ENCODE results near the gene KRTAP12-3. TPM values are rescaled to one million over a fixed set of nuclear protein-coding genes. Genes with fewer than 3 reads are reported as not detected.

KRTAP12-3 gene
- total RNA-seq, 2 donors from 2014 or later = not detected

DNA sequence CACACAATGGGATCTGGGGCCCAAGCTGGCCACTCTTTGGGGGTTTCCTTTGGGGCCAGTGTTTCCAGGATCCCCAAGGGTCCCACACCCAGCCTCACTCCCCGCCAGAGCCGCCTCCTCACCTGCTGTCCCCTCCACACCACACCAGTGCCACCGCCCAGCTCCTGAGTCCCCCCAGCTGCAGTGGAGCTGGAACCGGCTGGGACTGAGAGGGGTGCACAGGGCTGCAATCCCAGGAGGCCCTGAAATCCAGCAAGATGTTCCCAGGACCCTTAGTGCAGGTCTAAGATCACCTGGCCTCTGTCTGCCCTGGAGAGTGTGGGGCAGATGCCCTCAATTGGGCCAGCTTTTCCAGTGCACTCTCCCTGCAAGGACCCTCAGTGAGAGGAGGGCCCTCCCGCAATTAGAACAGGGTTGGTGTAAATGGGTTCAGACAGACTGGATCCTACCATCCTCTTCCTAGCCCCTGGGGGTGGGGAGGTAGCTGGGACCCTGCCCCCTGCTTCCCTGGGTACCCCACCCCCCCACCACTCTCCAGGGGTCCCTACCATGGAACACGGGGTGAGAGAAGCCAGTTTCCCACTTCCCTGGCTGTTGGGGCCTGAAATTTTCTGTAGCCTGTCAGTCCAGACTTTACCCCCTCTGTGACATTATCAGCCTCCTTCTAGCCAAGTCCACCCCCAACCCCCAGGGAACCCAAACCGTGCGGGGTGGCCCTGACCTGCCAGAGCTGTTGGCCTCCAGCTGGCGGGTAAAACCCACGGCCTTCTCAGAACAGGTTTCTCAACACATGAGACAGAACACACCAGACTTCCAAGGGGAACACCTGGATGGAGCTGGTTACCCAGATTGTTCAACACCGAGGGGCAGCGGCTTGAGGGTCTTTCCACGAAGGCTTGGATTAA is 46.3 kb downstream of the KRTAP12-3 start:
- H3K27me3 ChIP-seq = peaks cover 35% of the 10 kb centered on the region

DNA sequence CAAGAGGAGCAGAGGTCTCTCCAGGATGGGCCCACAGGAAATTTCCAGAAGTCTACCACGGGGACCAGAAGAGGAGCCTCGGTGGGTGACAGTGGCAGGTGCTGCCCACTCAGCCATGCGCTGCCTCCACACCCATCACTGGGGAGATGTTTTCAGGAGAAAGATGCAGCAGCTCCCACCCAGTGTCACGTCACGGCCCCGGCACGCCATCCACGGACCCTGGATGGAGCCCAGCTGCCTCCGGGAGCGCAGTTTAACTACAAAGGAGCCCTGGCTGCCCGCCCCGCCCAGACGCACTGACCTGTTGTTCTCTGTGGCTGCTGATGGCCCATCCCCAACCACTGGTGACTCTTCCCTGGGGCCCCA is 46.9 kb downstream of the KRTAP12-3 start:
- no peak overlapping the region for H3K9ac ChIP-seq (ENCODE audit: low read depth in 2 of 2, low read length in 2 of 2)
- intact Hi-C loops (cut with DNase I) = no loop called here
- TF ChIP-seq, protein P1, sequence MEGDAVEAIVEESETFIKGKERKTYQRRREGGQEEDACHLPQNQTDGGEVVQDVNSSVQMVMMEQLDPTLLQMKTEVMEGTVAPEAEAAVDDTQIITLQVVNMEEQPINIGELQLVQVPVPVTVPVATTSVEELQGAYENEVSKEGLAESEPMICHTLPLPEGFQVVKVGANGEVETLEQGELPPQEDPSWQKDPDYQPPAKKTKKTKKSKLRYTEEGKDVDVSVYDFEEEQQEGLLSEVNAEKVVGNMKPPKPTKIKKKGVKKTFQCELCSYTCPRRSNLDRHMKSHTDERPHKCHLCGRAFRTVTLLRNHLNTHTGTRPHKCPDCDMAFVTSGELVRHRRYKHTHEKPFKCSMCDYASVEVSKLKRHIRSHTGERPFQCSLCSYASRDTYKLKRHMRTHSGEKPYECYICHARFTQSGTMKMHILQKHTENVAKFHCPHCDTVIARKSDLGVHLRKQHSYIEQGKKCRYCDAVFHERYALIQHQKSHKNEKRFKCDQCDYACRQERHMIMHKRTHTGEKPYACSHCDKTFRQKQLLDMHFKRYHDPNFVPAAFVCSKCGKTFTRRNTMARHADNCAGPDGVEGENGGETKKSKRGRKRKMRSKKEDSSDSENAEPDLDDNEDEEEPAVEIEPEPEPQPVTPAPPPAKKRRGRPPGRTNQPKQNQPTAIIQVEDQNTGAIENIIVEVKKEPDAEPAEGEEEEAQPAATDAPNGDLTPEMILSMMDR (IDR thresholded peaks at IDR 0.05) = no peak
- H3K9me3 ChIP-seq = no peaks in the 10 kb centered on the region
- H3K27me3 ChIP-seq = peaks cover 41% of the 10 kb centered on the region
- DNase-seq = peak; percentile 13
- H3K27ac ChIP-seq = no peak overlapping the region
- H3K36me3 ChIP-seq = no peaks in the 10 kb centered on the region
- H3K4me3 ChIP-seq = no peak overlapping the region
- no peaks in the 10 kb centered on the region for H3K4me1 ChIP-seq

More for the DNA sequence above, 46.3 kb downstream of the KRTAP12-3 start:
- DNase-seq = peak; percentile 9
- intact Hi-C loops (cut with DNase I) = no loop called here
- Histone ChIP-seq H3K9me3 (no peaks in the 10 kb centered on the region), H3K4me3 (no peak overlapping the region), H3K36me3 (no peaks in the 10 kb centered on the region), H3K9ac (ENCODE audit: low read depth in 2 of 2, low read length in 2 of 2) (no peak overlapping the region), H3K4me1 (no peaks in the 10 kb centered on the region), H3K27ac (no peak overlapping the region)
- TF ChIP-seq, protein P1 (IDR thresholded peaks at IDR 0.05) = no peak

DNA sequence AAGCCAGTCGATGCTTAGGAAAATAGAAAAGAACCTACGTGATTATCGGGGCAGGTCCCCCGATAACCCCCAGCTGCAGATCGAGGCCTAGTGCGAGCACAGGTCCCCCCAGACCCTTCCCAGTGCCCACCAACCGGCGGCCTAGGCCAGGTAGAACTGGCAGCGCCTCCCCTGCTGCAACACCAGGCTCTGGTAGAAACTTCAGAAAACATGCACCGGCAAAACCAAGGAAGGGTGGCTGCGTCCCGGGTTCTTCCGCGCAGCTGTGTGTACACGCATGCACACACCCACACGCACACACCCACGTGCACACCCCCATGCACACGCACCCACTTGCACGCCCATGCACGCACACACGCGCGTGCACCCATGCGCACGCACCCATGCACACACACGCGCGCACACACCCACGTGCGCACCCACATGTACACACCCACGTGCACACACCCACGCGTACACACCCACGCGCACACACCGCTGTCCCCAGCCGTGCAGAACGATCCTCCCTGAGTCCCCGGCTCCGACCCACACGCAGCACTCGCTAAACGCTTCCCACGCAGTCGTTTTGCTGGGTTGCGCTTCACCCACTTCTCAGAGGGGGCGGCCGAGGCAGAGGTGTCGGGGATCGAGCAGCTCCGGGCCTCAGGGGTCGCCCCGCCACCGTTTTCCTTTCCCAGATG is 48.4 kb downstream of the KRTAP12-3 start:
- H3K9ac ChIP-seq (ENCODE audit: low read depth in 2 of 2, low read length in 2 of 2) = no peak overlapping the region
- no peaks in the 10 kb centered on the region for H3K36me3 ChIP-seq
- H3K4me3 ChIP-seq = no peak overlapping the region
- no peaks in the 10 kb centered on the region for H3K4me1 ChIP-seq
- peak; percentile 9 for DNase-seq
- TF ChIP-seq, protein P1 (IDR thresholded peaks at IDR 0.05) = no peak
- H3K27me3 ChIP-seq = peaks cover 54% of the 10 kb centered on the region
- no peak overlapping the region for H3K27ac ChIP-seq
- H3K9me3 ChIP-seq = no peaks in the 10 kb centered on the region
- intact Hi-C loops (cut with DNase I) = no loop called here

DNA sequence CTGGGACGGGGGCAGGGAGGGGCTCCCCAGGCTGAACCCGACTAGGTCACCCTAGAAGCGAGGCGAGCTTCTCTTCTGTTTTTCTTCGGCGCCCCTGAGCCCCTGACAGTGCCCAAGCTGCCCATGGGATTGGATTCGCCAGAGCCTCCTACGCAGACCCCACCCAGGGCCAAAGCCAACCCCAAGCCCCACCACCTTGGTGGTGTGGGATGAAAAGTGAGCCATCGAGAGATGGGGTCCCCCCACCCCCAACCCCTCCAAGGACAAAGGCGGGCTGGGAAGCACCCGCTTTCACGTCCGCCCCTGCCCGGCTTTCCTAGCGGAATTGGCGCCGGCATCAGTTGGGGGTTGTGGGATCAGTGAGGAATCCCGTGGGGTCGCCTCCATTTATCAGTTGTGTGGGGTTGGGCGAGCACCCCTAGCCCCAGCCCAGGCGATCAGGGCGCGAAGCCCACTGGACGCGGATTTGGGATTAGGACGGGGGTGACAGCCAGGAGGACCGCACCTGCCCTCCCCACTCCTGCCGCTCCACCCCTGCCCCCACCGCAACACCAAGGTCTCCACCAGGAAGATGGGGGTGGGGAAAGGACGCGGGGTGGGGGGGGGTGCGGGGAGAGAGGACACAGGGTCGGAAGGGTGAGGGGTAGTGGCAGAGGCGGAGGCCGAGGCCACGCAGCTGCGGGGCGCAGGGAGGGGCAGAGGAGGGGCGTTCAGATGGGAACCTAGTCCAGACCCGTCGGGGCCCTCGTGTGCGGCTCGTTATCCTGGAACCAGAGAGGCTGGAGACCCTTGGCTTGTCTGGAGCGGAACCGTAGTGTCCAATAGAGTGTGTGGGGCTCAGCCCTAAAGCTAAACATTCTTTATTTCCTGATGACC is 49.2 kb downstream of the KRTAP12-3 start:
- intact Hi-C loops (cut with DNase I) = no loop called here
- H3K4me1 ChIP-seq = no peaks in the 10 kb centered on the region
- H3K27me3 ChIP-seq = peaks cover 62% of the 10 kb centered on the region
- H3K36me3 ChIP-seq = no peaks in the 10 kb centered on the region
- no peak overlapping the region for H3K27ac ChIP-seq
- TF ChIP-seq, protein P1 (IDR thresholded peaks at IDR 0.05) = no peak
- DNase-seq = peak; percentile 4
- H3K4me3 ChIP-seq = no peak overlapping the region
- H3K9ac ChIP-seq (ENCODE audit: low read depth in 2 of 2, low read length in 2 of 2) = no peak overlapping the region
- no peaks in the 10 kb centered on the region for H3K9me3 ChIP-seq

Other genes starting within 250 kb of the KRTAP12-3 start
- gene LRRC3, start 202.4 kb upstream of the KRTAP12-3 start, total RNA-seq = 1 to 10 TPM; 2.0 to 2.7 TPM
- gene KRTAP10-1, start 117.7 kb upstream of the KRTAP12-3 start, total RNA-seq = not detected
- gene KRTAP10-2, start 106.4 kb upstream of the KRTAP12-3 start, total RNA-seq = not detected
- not detected for gene KRTAP10-3, start 99.1 kb upstream of the KRTAP12-3 start, total RNA-seq
- gene KRTAP10-4, start 84.2 kb upstream of the KRTAP12-3 start, total RNA-seq = not detected
- gene KRTAP10-5, start 77.3 kb upstream of the KRTAP12-3 start, total RNA-seq = not detected
- not detected for gene KRTAP10-6, start 65.4 kb upstream of the KRTAP12-3 start, total RNA-seq
- gene KRTAP10-7, start 57.3 kb upstream of the KRTAP12-3 start, total RNA-seq = not detected
- gene KRTAP10-8, start 45.9 kb upstream of the KRTAP12-3 start, total RNA-seq = not detected
- gene KRTAP10-9, start 30.8 kb upstream of the KRTAP12-3 start, total RNA-seq = not detected
- gene KRTAP10-10, start 20.6 kb upstream of the KRTAP12-3 start, total RNA-seq = not detected
- not detected for gene KRTAP10-11, start 11.5 kb upstream of the KRTAP12-3 start, total RNA-seq
- not detected for gene KRTAP12-4, start 3.3 kb upstream of the KRTAP12-3 start, total RNA-seq
- not detected for gene KRTAP12-2, start 9.0 kb downstream of the KRTAP12-3 start, total RNA-seq
- gene KRTAP12-1, start 24.2 kb downstream of the KRTAP12-3 start, total RNA-seq = not detected
- gene KRTAP10-12, start 39.2 kb downstream of the KRTAP12-3 start, total RNA-seq = not detected
- not detected for gene TSPEAR, start 53.6 kb downstream of the KRTAP12-3 start, total RNA-seq
- 10 to 100 TPM; 50.3 to 76.1 TPM for gene UBE2G2, start 143.9 kb downstream of the KRTAP12-3 start, total RNA-seq
- 10 to 100 TPM; 81.3 to 82.8 TPM for gene SUMO3, start 160.1 kb downstream of the KRTAP12-3 start, total RNA-seq
- gene PTTG1IP, start 215.8 kb downstream of the KRTAP12-3 start, total RNA-seq = 100 to 1,000 TPM; 218 to 414 TPM